CD14-positive monocyte (primary cell): ENCODE results near the gene PAWR. TPM values are rescaled to one million over a fixed set of nuclear protein-coding genes. Genes with fewer than 3 reads are reported as not detected.
"Not testable (repeated sequence)": the region's sequence is repeated elsewhere in the genome, so short reads cannot be mapped to it uniquely, and the experiment has no call there.

ENCODE experiments used
- DNase-seq, 3 donors: peaks; one replicate each; pipeline ENCODE4 v3.0.0-alpha.2; 2011 to 2022
- H2AFZ ChIP-seq: 2 replicates; pipeline ENCODE4 v1.6.0; 2012; ENCODE audit warnings: mild to moderate bottlenecking, low read depth, low read length, inconsistent platforms; ENCODE audit not compliant: insufficient read depth, poor library complexity, severe bottlenecking
- H3K27ac ChIP-seq, 2 donors: 1 replicate in 1 of 2; 2 replicates in 1 of 2; pipeline ENCODE4 v1.5.1; 2012 to 2013; ENCODE audit warnings: low read length in 2 of 2, control low read depth in 1 of 2, inconsistent platforms in 1 of 2, low read depth in 1 of 2, mild to moderate bottlenecking in 1 of 2
- H3K27me3 ChIP-seq, 2 donors: one replicate each; pipeline versions ENCODE4 v1.6.0 to v1.6.1; 2011 to 2013; ENCODE audit warnings: low read length in 2 of 2; ENCODE audit not compliant: control insufficient read depth in 2 of 2, insufficient read depth in 2 of 2
- H3K36me3 ChIP-seq, 2 donors: replicated peaks in 1 of 2; 1 replicate in 1 of 2; 2 replicates in 1 of 2; pipeline versions ENCODE4 v1.5.1 to v1.6.1; 2012 to 2013; ENCODE audit warnings: low read length in 2 of 2, control low read depth in 1 of 2, inconsistent platforms in 1 of 2, mild to moderate bottlenecking in 1 of 2; ENCODE audit not compliant: insufficient read depth in 2 of 2, control insufficient read depth in 1 of 2
- H3K4me1 ChIP-seq, 2 donors: 1 replicate in 1 of 2; 2 replicates in 1 of 2; pipeline versions ENCODE4 v1.5.1 to v1.6.1; 2012 to 2013; ENCODE audit warnings: low read length in 2 of 2, control low read depth in 1 of 2, inconsistent platforms in 1 of 2, mild to moderate bottlenecking in 1 of 2, moderate library complexity in 1 of 2; ENCODE audit not compliant: insufficient read depth in 2 of 2, control insufficient read depth in 1 of 2
- H3K4me2 ChIP-seq: replicated peaks from 2 replicates; pipeline ENCODE3; 2012; ENCODE audit warnings: low read length, moderate library complexity, mild to moderate bottlenecking; ENCODE audit not compliant: poor library complexity, severe bottlenecking; ENCODE audit errors: extremely low read depth
- H3K4me3 ChIP-seq, 3 experiments: fragments of 200-600 bp in 1 of 3; sonication (generic) in 1 of 3; replicated peaks in 1 of 3; 1 replicate in 2 of 3; 2 replicates in 1 of 3; pipeline ENCODE4 v1.5.1; 2011 to 2013; ENCODE audit warnings: low read length in 3 of 3, mild to moderate bottlenecking in 3 of 3, control low read depth in 2 of 3, low read depth in 2 of 3, inconsistent platforms in 1 of 3, moderate library complexity in 1 of 3
- H3K79me2 ChIP-seq: 2 replicates; pipeline ENCODE4 v1.6.0; 2012; ENCODE audit warnings: mild to moderate bottlenecking, control low read depth, inconsistent platforms, low read length, moderate library complexity; ENCODE audit not compliant: insufficient read depth
- H3K9ac ChIP-seq: 2 replicates; pipeline ENCODE4 v1.6.0; 2017; ENCODE audit warnings: low read length, mild to moderate bottlenecking; ENCODE audit not compliant: insufficient read depth, poor library complexity, severe bottlenecking
- H3K9me3 ChIP-seq, 2 donors: replicated peaks in 1 of 2; 1 replicate in 1 of 2; 2 replicates in 1 of 2; pipeline versions ENCODE4 v1.5.1 to v1.6.1; 2012 to 2013; ENCODE audit warnings: low read length in 2 of 2, control low read depth in 1 of 2; ENCODE audit not compliant: control insufficient read depth in 1 of 2, insufficient read depth in 1 of 2
- H4K20me1 ChIP-seq: 2 replicates; pipeline ENCODE4 v1.6.0; 2012; ENCODE audit warnings: mild to moderate bottlenecking, low read length, control low read depth, moderate library complexity; ENCODE audit not compliant: insufficient read depth
- H3K27ac Mint-ChIP-seq, 7 donors: one replicate each; pipeline ENCODE4 v1.8.0; 2020; ENCODE audit warnings: mild to moderate bottlenecking in 7 of 7, mixed read lengths in 7 of 7, moderate library complexity in 6 of 7, inconsistent platforms in 2 of 7
- H3K27me3 Mint-ChIP-seq, 3 donors: one replicate each; pipeline ENCODE4 v1.8.0; 2021 to 2022; ENCODE audit warnings: low read depth in 3 of 3, mild to moderate bottlenecking in 3 of 3, mixed read lengths in 3 of 3, moderate library complexity in 3 of 3, inconsistent platforms in 1 of 3
- H3K36me3 Mint-ChIP-seq, 2 donors: one replicate each; pipeline ENCODE4 v1.8.0; 2020; ENCODE audit warnings: mixed read lengths in 2 of 2, inconsistent platforms in 1 of 2, mild to moderate bottlenecking in 1 of 2
- H3K4me1 Mint-ChIP-seq: one replicate; pipeline ENCODE4 v1.8.0; 2020; ENCODE audit warnings: mild to moderate bottlenecking, mixed read lengths
- H3K4me3 Mint-ChIP-seq, 2 donors: one replicate each; pipeline ENCODE4 v1.8.0; 2020; ENCODE audit warnings: mild to moderate bottlenecking in 2 of 2, mixed read lengths in 2 of 2, moderate library complexity in 1 of 2
- H3K9me3 Mint-ChIP-seq, 7 donors: one replicate each; pipeline ENCODE4 v1.8.0; 2020 to 2022; ENCODE audit warnings: mixed read lengths in 7 of 7, mild to moderate bottlenecking in 6 of 7, moderate library complexity in 6 of 7, inconsistent platforms in 2 of 7
- CTCF ChIP-seq: fragments of 200-600 bp; IDR thresholded peaks from one replicate; pipeline ENCODE4 v1.8.0; 2022; ENCODE audit warnings: antibody characterized with exemption, mild to moderate bottlenecking
- WGBS: methylation state at CpG from one replicate; pipeline ENCODE4 v1.1.5; 2013; ENCODE audit warnings: missing lambda C conversion rate; ENCODE audit not compliant: insufficient coverage; 5-methylcytosine and 5-hydroxymethylcytosine counted together
- intact Hi-C, 2 donors: fragments of 100-400 bp; cut with micrococcal nuclease; formaldehyde crosslinking; loops; one replicate each; pipeline versions ENCODE4 v1.15.0 to v1.15.1; 2023
- polyA plus RNA-seq, 3 donors: library from polyadenylated mRNA; depleted of rRNA in 1 of 3; unstranded in 2 of 3; stranded (reverse) in 1 of 3; fragments of 300-500 nt in 2 of 3; fragments of >200 nt in 1 of 3; fragmentation: Illumina TruSeq in 2 of 3; gene quantifications; 1 replicate in 2 of 3; 2 replicates in 1 of 3; pipeline ENCODE4 v1.2.3, GENCODE V29; 2012 to 2021

PAWR gene
- polyA plus RNA-seq, 3 donors, result 0.03 TPM; not detected in 1

- Mint-ChIP-seq H3K4me3 (no peak overlapping the region), H3K27me3 (no peaks in the 10 kb centered on the region), H3K27ac (no peak overlapping the region), H3K36me3 (no peaks in the 10 kb centered on the region), H3K9me3 (peaks cover 0 to 5% (median 0%) of the 10 kb centered on the region in 7 donors), H3K4me1 (no peaks in the 10 kb centered on the region)
- no peak overlapping the region for H2AFZ ChIP-seq
- intact Hi-C loops, result no loop called here
- H3K27ac ChIP-seq, result no peak overlapping the region
- H3K4me1 ChIP-seq, result no peaks in the 10 kb centered on the region
- H3K36me3 ChIP-seq, result no peaks in the 10 kb centered on the region
- no peak for TF ChIP-seq CTCF
- H3K4me3 ChIP-seq, result no peak overlapping the region
- H3K27me3 ChIP-seq, result no peaks in the 10 kb centered on the region
- no peaks in the 10 kb centered on the region for H3K79me2 ChIP-seq
- DNase-seq, result no peak
- H3K4me2 ChIP-seq, result no peak overlapping the region
- H3K9me3 ChIP-seq, result no peaks in the 10 kb centered on the region
- H3K9ac ChIP-seq, result no peak overlapping the region
- no peaks in the 10 kb centered on the region for H4K20me1 ChIP-seq
- no CpG with 5 or more reads among the region's 2 CpGs for WGBS
Measured at GRCh38 chr12:79650440-79650839, 40.3 kb downstream of the PAWR start.

GRCh38 chr12:79648881-79649280, 41.9 kb downstream of the PAWR start:
- H3K4me1 Mint-ChIP-seq, result no peaks in the 10 kb centered on the region
- Histone ChIP-seq H2AFZ (no peak overlapping the region), H4K20me1 (no peaks in the 10 kb centered on the region), H3K9ac (no peak overlapping the region), H3K79me2 (no peaks in the 10 kb centered on the region), H3K36me3 (no peaks in the 10 kb centered on the region), H3K27ac (no peak overlapping the region), H3K9me3 (no peaks in the 10 kb centered on the region), H3K4me3 (no peak overlapping the region), H3K4me2 (no peak overlapping the region), H3K27me3 (no peaks in the 10 kb centered on the region), H3K4me1 (no peaks in the 10 kb centered on the region)
- peaks cover 0 to 5% (median 0%) of the 10 kb centered on the region in 7 donors for H3K9me3 Mint-ChIP-seq
- H3K27ac Mint-ChIP-seq, result no peak overlapping the region
- TF ChIP-seq CTCF, result no peak
- H3K27me3 Mint-ChIP-seq, result no peaks in the 10 kb centered on the region
- intact Hi-C loops, result no loop called here
- H3K4me3 Mint-ChIP-seq, result no peak overlapping the region
- DNase-seq, result no peak
- no CpG with 5 or more reads among the region's 1 CpG for WGBS
- no peaks in the 10 kb centered on the region for H3K36me3 Mint-ChIP-seq

- H3K4me3 Mint-ChIP-seq, intact Hi-C loops, DNase-seq, H3K4me2 ChIP-seq, H3K79me2 ChIP-seq, H3K27me3 ChIP-seq, H3K4me1 ChIP-seq, H3K4me1 Mint-ChIP-seq, H3K9me3 ChIP-seq, H3K36me3 ChIP-seq, H3K27me3 Mint-ChIP-seq, H3K27ac ChIP-seq, H3K36me3 Mint-ChIP-seq, H3K9ac ChIP-seq, H3K27ac Mint-ChIP-seq, H3K4me3 ChIP-seq, H4K20me1 ChIP-seq, H2AFZ ChIP-seq, H3K9me3 Mint-ChIP-seq: not testable (repeated sequence)
- WGBS, result 100% methylated on average over 3 of the region's 4 CpGs
Measured at GRCh38 chr12:79646843-79647242, 43.9 kb downstream of the PAWR start.
